GM19239 (cell line): ENCODE data around the gene ROCK2.

Experiments
- DNase-seq: peaks from one replicate; pipeline ENCODE4 v3.0.0; 2011; ENCODE audit warnings: low spot score; ENCODE audit not compliant: insufficient read length
- FAIRE-seq: peaks from 2 replicates; lab custom pipeline; 2011; peaks lifted over from hg19 to GRCh38; lab: Jason Lieb, UNC

Gene ROCK2

DNA sequence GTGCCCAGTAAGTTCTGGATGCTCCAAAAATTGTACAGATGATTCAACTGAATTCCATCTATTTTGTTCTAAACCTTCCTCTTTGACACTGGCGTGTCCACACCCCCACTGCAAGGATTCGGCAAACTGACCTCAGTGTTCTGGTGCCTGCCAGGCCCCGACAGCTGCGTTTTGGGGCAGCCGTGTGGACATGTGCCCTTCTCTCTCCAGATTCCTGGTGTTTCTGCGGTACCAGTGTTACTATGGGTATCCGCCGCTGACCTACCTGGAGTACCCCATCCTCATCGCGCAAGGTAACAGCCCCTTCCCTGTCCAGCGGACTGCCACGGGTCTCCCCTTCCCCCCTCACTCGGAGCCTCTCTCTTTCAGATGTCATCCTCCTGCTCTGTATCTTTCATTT lies 184.2 kb downstream of the ROCK2 start:
- DNase-seq (no peak), FAIRE-seq (no peak)

DNA sequence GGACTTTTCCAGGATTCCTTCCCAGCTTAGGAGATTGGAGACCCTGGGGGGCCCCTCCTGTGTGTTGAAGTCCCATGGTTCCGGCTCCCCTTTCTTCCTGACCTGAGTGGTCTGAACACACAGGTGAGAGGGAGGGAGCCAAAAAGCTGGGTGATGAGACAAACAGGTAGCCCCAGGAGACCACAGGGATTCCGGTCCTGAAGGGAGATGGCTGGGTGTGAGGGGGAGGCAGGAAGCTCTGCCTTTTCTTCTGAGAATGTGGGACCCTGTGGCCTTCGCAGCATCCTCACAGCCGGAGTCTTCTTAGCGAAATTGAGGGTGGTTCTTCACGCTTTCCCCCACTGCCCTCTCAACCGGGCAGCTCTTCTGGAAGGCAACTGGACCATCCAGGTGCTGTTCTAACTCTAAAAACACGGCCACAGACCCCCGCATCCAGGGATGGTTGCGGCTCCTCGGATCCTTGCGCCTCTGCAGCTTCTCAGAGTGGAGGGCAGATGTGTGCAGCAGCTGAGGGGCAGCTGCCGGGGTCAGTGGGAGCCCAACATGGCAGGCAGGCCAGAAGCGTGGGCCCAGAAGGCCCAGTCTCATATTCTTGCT lies 184.8 kb downstream of the ROCK2 start:
- DNase-seq (no peak), FAIRE-seq (no peak)

DNA sequence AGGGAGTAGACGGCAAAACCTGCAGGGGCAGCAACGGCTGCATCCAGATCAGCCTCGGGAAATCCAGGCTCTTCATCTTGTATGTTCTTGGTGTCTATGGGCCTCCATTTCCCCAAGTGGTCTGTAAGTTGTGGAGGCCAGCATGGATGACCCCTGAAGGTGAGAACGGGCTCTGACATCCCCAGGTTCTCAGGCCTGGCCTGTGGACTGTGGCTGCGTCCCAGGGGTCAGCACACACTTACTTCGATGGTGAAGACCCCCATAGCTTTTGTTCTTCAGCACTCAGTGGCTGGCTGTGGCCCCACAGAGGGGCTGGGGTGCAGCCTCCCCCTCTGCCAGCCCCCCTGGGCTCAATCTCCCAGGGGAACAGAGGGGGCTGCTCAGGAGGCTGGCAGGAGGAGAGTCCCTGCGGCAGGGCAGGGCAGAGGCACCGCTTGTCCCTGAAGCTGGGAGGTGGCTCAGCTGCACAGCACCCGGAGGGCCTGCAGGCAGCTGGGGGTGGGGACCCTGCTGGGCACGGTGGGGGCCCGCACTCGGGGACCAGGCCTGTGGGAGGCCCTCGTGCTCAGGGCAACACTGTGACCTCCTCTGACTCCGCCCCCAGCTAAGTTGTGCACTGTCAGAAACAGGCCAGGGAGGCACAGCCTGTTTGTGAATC lies 185.4 kb downstream of the ROCK2 start:
- no peak for DNase-seq
- no peak for FAIRE-seq

DNA sequence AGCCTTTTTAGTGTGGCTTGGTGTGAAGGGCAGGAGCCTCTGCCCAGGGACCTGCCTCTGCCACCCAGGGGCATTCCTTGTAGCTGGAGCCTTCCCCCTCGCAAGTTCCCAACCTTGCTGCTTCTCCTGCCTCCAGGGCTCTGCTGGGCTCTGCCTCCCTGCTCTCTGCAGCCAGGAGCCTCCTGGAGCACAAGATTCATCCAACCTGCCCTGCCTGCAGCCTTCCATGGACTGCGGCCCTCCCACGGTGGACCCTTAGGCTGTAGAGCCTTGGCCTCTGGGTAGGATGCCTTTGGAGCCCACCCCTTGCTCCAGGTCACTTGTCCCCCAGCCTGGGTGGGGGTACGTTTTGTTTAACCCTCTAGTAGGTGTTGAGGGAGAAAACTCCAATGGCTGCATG lies 186.7 kb downstream of the ROCK2 start:
- FAIRE-seq (no peak), DNase-seq (no peak)

DNA sequence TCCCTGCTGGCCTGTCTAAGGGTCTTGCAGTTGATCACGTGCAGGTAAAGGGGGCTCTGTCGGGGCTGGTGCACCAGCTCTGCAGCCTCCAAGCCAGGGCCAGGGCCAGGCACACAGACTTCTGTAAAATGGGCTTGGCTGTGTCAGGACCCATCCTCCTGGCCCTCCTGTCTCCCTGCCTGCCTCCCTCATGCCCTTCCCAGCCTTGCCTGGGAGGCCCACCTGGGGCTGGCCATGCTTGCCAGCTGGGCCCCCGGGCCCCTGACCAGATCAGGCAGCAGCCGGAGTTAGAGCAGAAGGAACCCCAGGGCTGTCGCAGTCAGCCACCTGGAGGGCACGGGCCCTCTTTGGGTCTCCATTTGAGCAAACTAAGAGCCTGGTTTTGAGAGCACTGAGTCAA lies 187.1 kb downstream of the ROCK2 start:
- DNase-seq = no peak
- FAIRE-seq = no peak

DNA sequence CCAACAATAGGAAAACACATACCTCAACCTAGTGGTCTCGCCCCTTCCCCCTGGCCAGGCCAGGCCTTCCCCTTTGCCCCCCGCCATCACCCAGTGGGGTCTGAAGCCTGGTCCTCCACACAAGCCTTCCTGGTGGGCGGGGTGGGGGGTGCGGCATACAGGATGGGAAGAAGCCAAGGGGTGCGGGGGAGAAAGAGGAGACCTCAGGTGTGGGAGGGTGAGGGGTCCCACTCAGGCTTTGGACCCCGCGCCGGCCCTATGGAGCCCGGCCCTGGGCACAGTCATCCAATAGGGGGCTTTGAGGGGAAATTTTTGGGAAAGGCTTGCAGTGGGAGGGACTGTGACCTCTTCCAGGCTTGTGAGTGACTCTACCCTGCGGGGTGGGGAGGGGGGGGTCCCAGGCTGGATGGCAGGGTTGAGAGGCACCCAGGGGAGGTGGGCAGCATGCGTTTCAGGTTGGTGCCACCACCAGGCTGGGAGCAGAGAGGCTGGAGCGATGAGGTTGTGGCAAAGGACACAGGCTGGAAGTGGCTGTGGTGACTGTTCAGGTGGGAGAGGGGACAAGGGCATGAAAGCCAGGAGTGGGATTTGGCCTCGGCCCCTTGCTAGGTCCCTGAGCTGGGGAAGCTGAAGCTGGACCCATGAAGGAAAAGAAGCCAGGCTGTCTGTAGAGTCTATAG lies 187.9 kb downstream of the ROCK2 start:
- DNase-seq (no peak), FAIRE-seq (no peak)

DNA sequence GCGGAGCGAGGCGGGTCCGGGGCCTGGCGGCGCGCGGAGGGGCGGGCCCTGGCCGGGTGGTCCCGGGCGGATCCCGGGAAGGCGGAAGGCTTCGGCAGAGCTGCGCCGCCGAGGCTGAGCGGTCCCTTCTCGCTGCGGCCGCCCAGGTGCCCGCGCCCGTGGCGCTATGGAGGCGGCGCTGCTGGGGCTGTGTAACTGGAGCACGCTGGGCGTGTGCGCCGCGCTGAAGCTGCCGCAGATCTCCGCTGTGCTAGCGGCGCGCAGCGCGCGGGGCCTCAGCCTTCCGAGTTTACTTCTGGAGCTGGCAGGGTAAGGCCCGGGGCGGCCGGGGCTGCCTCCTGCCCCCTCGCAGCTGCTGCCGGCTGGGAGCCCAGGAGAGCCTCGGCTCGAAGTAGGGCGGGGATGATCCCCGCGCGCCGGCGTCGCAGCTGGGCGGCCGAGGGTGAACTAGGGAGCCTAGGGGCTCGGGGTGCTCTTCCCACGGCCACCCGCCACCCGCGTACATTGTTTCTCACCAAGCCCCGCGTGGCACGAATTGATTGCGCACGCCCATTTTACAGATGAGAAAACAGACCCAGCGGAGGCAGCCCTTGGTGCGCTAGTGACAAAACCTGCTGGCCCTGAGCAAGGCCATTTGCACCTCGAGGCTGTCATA lies 188.9 kb downstream of the ROCK2 start, which contains the start of gene SLC66A3:
Gene SLC66A3 (plus strand): TSS at position 87 of the 655 bp plus-strand sequence. CDS start 80 bp downstream, at position 167.
- peak; percentile 85 for DNase-seq
- peak; percentile 58 for FAIRE-seq

DNA sequence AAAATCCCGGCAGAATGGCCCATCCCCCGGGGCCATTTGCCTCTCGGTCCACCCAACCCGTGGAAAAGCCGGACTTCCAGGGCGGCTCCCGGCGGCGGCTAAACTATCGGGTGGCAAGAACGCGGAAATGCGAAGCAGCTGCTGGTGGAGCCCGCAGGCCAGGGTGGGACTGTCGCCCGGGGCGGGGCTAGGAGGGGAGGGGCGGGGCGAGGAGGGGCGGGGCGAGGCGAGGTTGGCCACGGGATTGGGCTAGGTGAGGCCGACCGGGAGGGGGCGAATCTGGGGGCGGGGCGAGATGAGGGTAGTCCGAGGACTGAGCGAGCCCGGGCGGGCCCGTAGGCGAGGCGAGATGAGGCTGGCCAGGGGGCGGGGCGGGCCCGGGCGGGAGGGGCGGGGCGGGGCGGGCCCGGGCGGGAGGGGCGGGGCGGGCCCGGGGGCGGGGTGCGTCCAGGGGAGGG lies 189.5 kb downstream of the ROCK2 start:
- DNase-seq (peak; percentile 99), FAIRE-seq (peak; percentile 84)

DNA sequence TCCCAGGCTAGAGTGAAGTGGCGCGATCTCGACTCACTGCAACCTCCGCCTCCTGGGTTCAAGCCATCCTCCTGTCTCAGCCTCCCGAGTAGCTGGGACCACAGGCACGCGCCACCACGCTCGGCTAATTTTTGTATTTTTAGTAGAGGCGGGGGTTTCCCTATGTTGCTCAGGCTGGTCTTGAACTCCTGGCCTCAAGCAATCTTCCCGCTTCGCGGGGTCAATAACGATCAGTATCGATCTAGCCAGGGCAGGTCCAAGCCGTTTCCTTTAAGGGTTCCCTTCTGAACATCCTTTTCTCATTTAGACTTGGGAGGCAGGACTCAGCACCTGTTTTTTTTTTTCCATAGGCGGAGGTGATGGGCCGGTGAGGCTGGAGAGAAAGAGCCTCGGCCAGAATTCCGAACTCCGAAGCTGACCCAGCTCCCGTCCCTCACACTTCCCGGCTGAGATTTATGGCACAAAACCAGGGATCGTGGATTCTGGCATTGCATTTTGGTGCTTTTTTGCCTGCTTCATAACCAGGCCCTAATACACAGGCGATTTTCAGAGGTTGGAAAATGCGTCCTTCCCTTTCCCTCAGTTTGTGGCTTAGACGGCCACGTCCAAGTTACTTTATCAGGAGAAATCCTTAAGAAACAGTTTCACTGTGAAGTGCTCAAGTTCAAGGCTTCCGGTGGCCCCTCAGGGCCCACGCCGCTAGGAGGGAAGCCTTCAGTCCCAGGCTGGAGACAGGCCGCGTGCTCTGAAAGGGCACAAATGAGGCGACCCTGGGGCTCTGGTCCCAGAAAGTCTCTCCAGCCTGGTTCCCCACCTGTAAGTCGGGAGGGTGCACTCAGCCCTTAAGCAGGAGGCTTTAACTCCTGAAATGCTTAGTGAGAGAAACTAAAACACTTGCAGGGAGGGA lies 190.2 kb downstream of the ROCK2 start:
- DNase-seq (no peak), FAIRE-seq (peak; percentile 54)

DNA sequence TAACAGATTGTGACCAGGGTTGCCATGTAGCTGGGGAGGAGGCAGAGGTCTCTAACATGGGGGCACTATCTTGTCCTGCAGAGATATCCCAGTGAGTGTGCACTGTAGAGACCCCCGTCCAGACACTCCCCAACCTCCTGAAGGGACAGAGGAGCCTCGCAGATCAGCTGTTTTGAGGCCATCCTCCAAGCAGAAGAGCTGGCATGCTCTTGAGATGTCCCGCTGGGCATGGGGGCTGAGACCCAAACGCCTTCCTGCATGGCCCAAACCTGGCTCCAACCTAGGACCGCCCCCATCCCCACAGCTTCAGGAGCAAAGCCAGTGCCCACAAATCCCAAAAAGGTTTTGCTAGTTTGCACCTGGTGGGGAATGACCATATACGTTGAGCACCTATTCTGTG lies 191.8 kb downstream of the ROCK2 start:
- DNase-seq = no peak
- no peak for FAIRE-seq

DNA sequence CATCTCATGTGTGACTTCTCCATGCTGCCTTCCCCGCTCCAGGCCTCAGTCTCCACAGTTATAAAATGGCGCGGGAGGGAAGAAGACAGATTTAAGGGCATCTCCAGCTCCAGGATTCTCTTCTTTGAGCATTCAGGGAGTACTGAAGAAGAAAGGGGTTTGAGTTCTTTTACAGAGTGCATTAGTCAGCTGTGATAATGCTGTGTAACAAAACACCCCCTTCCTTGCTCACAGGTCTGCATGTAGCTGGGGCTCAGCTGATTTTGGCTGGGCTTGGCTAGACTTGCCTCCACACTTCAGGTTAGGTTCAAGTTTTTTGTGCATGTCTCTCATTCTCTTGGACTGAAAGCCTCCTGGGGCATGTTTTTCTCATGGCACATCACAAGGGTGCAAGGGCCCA lies 197.2 kb downstream of the ROCK2 start:
- DNase-seq (no peak), FAIRE-seq (no peak)

DNA sequence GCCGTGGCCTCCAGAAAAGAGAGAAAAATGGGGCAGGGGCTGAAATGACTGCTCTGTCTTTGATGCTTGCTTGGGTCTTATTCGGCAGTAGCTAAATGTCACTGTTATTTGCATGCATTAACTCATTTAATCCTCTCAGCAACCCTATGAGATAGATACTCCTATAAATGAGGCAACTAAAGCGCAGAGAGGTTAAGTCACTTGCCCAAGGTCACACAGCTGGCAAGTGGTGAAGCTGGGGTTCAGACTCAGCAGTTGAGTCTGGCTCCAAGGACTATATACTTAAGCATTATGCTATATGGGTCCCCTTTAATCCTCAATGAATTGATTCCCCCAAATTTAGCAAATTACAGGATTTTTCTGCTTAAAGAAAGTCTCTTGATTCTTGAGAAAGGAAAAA lies 198.4 kb downstream of the ROCK2 start:
- no peak for DNase-seq
- no peak for FAIRE-seq

DNA sequence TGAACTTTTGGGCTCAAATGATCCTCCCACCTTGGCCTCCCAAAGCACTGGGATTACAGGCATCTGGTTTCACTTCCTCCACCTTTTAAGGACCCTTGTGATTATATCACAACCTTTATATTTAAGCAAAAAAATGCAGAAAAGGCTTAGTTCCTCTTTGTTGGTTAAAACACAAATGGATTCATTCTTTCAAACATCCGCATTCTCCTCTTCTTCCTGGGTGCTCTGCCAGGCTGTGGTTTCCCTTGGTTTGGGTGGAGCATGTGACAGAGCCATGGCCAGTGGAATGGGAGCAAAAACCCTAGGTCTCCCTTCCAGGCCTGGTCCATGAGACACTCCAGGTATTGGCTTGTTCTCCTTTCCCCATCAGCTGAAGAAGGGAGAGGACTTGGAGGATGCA lies 199.1 kb downstream of the ROCK2 start:
- FAIRE-seq = no peak
- DNase-seq = no peak

DNA sequence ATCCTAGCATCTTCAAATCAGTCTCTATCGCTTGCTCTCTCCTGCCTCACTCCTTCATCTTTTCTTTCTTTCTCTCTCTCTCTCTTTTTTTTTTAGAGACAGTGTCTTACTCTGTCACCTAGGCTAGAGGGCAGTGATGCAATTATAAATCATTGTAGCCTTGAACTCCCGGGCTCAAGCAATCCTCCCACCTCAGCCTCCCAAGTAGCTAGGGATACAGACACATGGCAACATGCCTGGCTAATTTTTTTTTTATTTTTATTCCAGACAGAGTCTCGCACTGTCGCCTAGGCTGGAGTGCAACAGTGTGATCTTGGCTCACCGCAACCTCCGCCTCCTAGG lies 199.7 kb downstream of the ROCK2 start:
- FAIRE-seq = no peak
- DNase-seq = no peak

DNA sequence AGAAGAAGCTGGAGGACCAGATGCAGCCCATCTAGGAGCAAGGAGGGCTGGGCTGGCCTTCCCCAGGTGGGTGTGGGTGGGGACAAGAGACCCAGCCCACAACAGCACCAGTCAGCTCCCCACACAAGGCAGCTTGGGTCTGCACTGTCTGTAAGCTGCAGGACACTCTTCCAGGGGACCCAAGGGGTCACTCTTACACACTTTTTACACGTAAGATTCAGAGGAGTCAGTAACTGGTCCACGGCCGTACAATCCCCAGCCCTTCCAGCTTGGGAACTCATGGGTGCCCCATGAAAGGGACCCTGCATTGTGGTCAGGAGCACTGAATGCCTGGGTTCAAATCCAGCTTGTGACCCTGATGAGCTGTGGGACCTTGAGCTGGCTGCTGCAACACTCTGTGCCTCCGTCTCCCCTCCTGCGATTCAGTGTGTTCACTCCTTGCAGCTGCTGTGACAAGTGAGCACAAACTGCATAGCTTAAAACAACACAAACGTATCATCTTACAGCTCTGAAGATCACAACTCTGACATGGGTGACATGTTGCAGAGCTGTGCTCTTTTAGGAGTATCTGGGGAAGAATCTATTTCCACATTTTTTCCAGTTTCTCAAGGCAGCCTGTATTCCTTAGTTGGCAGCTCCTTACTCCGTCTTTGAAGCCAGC lies 200.2 kb downstream of the ROCK2 start:
- no peak for FAIRE-seq
- DNase-seq = no peak

DNA sequence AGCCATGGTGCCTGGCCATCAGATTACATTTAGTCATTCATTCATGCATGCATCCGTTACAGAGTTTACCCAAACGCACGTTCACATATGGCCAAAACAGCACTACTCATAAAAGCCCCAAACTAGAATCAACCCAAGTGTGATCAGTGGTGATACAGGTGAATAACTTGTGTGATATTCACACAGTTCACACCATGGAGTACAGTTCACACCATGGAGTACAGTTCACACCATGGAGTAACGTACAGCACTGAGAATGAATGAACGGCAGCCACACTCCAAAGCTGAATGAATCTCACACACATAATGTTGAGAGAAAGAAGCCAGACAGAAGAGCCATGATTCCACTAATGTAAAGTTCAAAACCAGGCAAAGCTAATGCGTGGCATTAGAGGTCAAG lies 201.4 kb downstream of the ROCK2 start:
- no peak for DNase-seq
- no peak for FAIRE-seq

DNA sequence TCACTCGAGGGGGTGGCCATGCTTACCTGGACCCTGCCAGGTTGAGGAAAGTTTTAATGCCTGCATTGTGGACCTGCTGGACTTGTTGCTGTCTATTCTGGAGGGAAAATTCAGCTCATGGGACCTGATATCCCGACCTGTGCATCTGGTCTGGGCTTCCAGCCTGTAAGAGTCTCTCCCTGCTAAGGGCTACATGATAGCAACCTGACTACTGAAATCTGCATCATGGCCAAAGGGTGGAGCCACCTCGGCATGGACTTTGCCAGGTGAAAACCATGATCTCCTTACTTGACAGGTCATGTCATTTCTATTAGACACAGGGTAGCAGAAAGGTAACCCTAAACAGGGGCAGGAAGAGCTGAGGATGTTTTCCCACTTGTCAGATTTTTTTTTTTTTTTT lies 202.1 kb downstream of the ROCK2 start:
- FAIRE-seq (no peak), DNase-seq (no peak)

DNA sequence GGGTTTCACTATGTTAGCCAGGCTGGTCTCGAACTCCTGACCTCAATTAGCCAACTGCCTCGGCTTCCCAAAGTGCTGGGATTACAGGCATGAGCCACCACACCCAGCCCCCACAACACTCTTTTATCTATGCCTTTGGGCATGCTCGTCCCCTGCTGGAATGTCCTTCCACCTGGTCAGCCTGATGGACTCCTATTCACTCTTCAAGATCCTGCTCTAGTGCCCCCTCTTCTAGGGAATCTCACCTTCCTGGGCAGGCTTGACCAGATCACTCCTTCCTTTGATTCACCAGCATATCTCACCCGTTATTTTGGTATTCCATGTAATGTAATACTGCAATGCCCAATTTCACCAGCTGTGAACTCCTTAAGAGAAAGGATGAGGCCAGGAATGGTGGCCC lies 203.1 kb downstream of the ROCK2 start:
- DNase-seq = no peak
- FAIRE-seq = no peak

DNA sequence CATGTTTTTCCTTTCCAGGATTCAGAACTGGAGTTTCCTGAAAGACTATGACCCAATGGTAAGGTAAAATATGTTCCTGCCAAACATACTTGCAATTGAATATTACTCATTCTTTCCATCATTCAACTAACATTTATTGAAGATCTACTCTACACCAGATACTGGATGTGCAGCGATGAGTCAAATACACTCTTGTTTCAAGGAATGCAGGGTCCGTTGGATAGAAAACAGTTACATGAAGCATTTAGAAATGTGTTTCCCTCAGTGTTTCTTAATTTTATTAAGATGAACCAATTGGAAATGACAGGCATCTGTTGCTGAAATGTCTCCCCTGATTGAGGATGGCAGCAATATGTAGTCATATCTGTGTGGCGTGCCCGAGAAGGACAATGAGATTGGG lies 203.9 kb downstream of the ROCK2 start:
- no peak for FAIRE-seq
- DNase-seq = no peak

DNA sequence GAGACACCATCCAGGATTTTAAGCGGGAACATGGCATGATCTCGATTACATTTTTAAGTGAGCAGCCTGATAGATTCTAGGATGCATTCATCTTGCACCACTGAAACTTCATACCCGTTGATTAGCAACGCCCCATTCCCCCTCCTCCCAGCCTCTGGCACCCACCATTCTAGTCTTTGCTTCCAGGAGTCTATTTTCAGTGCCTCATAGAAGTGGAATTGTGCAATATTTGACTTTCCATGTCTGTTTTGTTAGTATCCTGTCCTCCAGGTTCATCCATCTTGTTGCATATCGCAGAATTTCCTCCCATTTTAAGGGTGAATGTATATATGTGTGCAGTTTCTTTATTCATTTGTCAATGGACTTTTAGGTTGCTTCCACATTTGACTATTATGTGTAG lies 210.1 kb downstream of the ROCK2 start:
- DNase-seq = no peak
- FAIRE-seq = no peak
